HG02981 (cell line): ENCODE data around the gene CD74.
A peak's percentile ranks its signal among the peaks of the same experiment; 100 is the strongest.

ENCODE experiments used
- ATAC-seq: cut with Tn5 transposase; IDR thresholded peaks from one replicate; pipeline ENCODE4 v1.9.1; 2021; ENCODE audit warnings: mild to moderate bottlenecking, moderate library complexity; ENCODE audit not compliant: unreplicated experiment

The CD74 gene

GRCh38 chr5:150368526-150368925 is 44.2 kb downstream of the CD74 start:
- ATAC-seq, result no peak

GRCh38 chr5:150364004-150364403 is 48.7 kb downstream of the CD74 start:
- ATAC-seq, result no peak

DNA sequence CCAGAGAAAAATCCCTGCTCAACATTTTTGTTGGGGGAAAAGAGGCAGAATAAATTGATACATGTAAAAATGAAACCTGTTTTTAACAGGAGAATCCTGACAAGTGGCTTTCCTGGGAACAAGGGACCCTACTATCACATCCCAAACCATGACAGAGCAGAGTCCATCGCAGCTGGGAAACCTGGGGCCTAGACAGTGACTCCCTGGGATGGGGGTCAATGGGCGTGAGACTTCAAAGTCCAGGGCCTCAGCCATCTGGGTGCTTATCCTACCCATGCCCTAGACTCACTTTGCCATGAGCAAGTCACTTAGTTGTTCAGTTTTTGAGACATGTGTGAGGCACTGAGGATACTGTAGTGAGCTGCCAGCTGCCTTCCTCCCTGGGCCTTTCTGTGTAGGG is 49.5 kb downstream of the CD74 start:
- ATAC-seq, result no peak

DNA sequence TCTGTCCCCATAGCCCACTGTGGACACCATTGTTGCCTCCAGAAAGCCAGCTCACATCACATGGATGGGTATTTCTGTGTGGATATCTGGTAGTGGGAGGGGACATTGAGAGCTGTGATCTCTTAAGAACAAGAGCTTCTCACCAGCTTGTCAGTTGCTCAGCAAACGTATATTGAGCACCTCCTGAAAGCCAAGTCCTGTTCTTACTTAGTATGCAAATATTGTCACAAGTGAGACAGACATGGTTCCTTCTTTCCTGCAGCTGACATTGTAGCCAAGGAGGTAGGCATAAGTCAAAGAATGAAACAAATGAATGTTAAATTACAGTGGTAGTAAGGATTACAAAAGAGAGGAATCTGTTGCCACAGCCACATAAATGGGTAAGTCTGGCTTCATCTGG is 51.4 kb downstream of the CD74 start:
- no peak for ATAC-seq

GRCh38 chr5:150358261-150359095 is 54.2 kb downstream of the CD74 start:
- ATAC-seq, result no peak

- ATAC-seq, result peak; percentile 94
These were observed 55.1 kb downstream of the CD74 start, which contains the start of gene TCOF1 for GRCh38 chr5:150357326-150358260. TCOF1 (plus strand) TSS chr5:150357697; CDS start chr5:150357747, 50 bp downstream.

- ATAC-seq, result no peak
These were observed 56.0 kb downstream of the CD74 start for GRCh38 chr5:150356575-150357294.

GRCh38 chr5:150355791-150356190 is 56.9 kb downstream of the CD74 start:
- ATAC-seq, result no peak

- no peak for ATAC-seq
These were observed 59.6 kb downstream of the CD74 start for GRCh38 chr5:150353032-150353675.

DNA sequence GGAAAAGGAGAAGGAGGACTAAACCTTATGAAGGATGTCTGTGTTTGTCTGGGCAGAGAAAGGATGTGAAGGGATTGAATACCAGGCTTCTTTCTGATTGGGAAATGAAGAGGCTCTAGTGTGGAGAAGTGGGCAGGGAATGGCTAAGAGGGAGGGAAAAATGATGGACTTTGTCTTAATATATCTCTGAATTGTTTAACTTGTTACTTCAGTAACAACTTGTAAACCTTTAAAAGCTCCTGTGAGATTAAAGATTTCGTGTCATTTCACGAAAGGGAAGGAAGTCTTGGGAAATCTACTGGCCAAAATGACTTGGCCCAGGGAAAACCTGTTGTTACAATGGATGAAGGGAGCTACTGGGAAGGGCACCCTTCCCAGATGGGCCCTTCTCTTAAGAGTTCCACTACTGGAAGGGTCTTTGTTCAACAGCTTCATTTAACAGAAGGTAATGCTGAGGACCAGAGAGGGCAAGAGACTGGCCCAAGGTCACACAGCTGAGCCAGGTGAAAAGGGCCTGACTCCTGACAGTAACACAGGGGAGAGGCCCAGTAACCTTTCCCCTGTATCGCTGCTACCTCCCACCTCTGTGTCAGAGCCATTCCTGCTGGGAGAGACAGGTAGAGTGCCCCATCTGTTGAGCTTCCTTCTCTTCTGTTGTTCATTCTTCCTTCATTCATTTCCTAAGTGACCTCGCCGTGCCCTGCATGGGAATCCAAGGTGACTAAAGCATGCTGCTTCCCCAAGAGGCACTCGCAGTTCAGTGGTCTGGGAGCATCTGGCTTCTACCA is 60.3 kb downstream of the CD74 start:
- no peak for ATAC-seq
